SKM-1 treated with dmso at 0.1 percent for 144 hours (cell line): Measurements from ENCODE around the gene C10orf105.
A peak's percentile ranks its signal among the peaks of the same experiment; 100 is the strongest.

ENCODE experiments used
- DNase-seq: peaks from one replicate; lab custom pipeline; 2025; ENCODE audit not compliant: unreplicated experiment; lab: John Stamatoyannopoulos, UW

The C10orf105 gene

DNA sequence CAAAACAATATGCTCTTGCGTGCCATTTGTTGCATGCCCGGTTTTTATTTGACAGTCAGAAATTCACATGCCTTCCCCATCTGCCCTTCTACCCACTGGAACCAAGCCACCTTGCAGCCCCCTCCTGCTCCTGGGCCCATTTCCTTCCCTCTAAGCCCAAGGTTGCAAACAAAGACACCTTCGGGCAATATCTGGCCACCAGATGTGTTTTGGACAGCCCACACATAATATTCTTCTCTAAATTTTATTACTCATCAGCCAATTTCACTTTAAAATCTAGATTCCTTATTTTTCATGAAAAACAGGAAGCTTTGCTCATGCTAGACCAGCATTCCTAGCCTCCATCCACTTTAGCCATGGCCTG, 18.2 kb upstream of the C10orf105 start:
- DNase-seq = no peak

GRCh38 chr10:71737001-71737833, 17.6 kb upstream of the C10orf105 start:
- no peak for DNase-seq

GRCh38 chr10:71736570-71736952, 17.0 kb upstream of the C10orf105 start:
- no peak for DNase-seq

- DNase-seq = no peak
These were observed 16.4 kb upstream of the C10orf105 start for GRCh38 chr10:71735709-71736569.

- no peak for DNase-seq
These were observed 15.2 kb upstream of the C10orf105 start for GRCh38 chr10:71734797-71735196.

GRCh38 chr10:71731791-71732190, 12.2 kb upstream of the C10orf105 start:
- DNase-seq = no peak

GRCh38 chr10:71729161-71729636, 9.6 kb upstream of the C10orf105 start:
- peak; percentile 76 for DNase-seq

- DNase-seq = peak; percentile 93
These were observed 8.5 kb upstream of the C10orf105 start for GRCh38 chr10:71727738-71728737.

DNA sequence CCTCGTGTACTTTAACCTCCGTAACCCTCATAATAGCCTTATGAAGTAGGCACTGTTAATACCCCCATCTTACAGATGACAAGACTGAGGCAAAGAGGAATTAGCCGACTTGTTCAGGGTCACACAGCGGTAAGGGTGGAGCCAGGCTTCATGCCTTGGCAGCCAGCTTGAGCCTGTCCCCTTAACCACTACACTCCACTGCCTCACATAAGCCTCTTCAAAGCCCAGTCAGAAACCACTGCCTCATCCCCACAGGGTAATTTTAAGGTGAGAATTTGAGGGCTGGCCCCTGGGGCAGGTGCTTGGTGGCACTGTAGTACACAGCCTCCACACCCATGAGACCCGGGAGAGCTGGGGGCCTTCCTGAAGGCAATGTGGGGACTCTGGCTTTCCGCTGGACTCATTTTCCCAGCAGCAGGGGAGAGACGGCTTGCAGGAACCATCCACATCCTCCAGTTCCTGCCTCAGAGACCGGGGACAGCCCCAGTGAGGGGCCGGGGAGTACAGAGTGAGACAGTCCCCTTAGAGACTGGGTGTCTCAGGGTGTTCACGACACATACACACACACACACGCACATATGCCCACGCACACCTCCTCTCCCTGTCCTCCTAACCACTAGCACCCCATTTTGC, 7.6 kb upstream of the C10orf105 start:
- DNase-seq = no peak

DNA sequence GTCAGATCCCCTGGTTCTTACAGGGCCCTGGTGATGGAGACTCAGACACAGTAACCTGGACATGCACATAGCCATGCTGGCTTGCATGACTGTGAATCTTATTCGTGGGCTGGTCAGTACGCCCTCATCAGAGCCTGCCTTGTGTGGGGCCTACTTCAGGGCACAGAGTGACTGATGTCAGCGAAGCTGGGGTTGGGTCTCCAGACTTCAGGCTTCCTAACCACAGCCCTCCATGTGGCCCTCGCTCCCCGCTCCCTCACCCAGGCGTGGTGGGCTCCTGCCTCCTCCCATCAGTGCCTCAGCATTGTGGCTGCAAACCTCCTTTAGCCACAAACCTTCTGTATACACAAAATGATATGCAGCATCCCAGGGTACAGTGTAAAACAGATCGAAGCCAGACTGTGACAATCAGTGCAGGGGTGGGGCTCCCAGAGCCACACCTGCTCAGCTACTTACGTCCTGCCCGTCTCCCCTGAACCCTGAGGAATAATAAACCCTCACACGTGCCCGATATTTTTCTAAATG, 7.1 kb upstream of the C10orf105 start:
- DNase-seq = no peak

DNA sequence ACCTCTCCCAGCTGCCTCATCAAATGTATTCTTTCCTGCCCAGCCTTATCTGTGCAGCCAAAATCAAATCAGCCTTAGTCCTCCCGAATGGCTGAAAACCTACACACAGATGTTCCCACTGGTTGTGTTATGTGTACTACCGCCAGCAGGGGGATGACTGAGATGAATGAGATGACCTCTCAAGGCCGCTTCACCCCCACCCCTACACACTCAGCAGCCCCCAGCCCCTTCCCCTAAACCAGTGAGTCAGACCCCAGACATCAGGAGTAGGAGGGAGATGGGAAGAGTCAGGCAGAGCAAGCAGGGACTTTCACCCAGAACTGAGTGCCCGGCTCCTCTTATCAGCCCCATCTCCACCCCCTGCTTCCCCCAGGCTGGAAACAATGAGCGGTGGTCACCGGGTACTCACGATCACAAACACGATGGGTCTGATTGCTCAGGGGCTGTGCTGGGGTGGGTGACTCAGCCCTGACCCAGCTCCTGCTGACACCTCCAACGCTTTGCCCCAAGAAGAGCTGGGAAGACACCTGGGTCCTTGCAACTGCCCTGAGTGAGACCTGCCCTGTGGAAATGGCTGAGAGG, 6.5 kb upstream of the C10orf105 start:
- peak; percentile 29 for DNase-seq

DNA sequence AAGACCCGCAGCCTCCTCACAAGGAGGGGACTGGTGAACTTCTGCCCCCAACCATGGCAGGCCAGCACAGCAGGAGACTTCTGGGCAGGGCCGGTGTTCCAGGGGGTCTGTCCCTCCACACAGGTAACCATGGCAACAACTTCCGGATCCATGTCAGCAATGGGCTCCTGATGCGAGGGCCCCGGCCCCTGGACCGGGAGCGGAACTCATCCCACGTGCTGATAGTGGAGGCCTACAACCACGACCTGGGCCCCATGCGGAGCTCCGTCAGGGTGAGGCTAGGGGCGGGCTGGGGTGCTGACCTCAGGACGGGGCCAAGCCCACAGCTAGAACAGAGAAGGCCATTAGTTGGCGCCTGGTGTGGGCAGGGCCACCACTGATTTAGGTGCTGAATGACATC, 5.7 kb upstream of the C10orf105 start:
- no peak for DNase-seq

DNA sequence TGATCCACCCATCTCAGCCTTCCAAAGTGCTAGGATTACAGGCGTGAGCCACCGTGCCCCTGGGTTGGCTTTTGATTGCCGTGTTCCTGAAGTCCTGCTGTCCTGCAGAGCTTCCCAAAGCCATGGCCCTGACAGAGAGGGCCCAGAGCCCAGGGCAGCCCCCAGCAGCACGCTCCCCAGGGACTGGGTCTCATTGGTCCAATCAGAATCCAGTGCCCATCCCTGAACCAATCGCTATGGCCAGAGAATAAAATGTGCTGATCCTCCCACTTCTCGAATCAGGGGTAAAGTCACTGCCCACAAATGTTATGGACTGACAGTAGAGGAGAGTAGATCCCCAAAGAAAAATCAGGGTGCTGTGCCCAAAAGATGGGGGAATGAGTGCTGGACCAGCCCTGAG, 5.0 kb upstream of the C10orf105 start:
- DNase-seq = no peak

GRCh38 chr10:71723311-71723710, 3.7 kb upstream of the C10orf105 start:
- DNase-seq = no peak

GRCh38 chr10:71722849-71723248, 3.3 kb upstream of the C10orf105 start:
- DNase-seq = no peak

- no peak for DNase-seq
These were observed 1.7 kb upstream of the C10orf105 start for GRCh38 chr10:71721313-71721712.

DNA sequence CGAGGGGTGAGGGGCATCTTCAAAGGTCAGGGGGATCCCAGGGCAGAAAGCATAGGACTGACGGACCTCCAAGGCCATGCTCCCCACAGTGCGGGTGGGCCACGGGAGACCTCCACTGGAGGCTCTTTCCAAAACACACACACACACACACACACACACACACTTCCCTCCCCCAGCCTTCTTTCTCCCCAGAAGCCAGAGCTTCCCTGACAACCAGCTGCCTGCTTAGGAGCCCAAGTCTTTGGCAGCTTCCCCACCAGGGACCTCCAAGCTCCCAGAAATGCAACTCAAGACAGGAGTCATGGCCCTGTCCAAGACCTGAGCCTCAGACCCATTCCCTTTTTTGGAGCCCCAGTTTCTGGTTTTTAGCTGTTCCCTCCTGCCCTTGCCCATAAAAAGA, 710 bp upstream of the C10orf105 start:
- DNase-seq = no peak

DNA sequence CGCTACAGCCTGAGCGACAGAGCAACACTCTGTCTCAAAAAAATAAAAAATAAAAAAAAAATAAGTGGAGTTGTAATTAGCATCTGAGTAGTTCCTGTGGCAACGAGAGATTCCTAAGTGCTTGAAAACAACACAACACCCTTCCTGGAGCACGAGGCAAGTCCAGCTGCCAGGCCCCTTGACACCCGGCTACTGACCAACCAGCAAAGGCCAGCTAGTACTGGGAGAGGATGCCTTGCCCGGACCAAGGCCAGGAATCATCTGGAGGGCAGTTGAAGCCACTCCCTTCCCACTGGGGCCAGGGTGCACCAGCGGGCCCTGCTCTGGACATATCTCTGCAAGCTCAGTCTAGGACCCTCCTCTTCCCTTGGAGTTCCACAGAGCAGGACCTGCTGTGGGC, 536 bp downstream of the C10orf105 start:
- no peak for DNase-seq

DNA sequence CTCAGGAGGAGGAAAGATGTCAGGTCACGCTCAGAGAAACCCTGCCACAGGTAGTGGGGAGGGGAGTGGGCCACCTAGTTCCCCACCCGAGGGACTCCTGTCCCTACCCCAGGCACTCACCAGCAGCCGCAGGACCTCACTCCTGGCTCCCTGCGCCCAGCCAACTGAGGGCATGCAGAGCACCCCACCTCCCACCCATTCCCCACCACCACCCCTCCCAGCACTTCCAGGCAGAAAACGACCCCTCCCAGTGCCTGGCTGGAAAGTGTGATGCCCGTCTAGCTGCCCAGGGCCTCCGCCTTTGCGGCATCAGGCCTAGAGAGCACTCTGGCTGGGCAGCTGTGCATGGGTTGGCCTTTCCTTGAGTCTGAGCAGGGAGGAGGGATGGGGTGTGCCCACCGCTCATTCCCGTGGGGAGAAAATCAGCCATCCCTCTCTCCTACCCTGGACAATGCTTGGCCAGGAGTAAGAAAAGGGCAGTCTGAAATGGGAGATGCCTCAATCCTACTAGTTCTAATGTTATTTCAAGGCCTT, 1.3 kb downstream of the C10orf105 start:
- DNase-seq = no peak

- DNase-seq = no peak
These were observed 2.0 kb downstream of the C10orf105 start for GRCh38 chr10:71717551-71717951.
